OCI-LY1 (cell line): ENCODE results near the gene SLC29A1.

ENCODE experiments used
- EZH2 ChIP-seq: fragments of 200-600 bp; sonication (generic), shearing (Covaris generic); IDR thresholded peaks from 2 replicates; pipeline ENCODE4 v1.8.0; 2017; ENCODE audit warnings: borderline replicate concordance, mixed run types, mild to moderate bottlenecking, antibody characterized with exemption, low read length, moderate library complexity, mixed read lengths
- TF ChIP-seq, protein P1 (sequence below): fragments of 200-600 bp; sonication (generic), shearing (Covaris generic); IDR thresholded peaks from 2 replicates; pipeline ENCODE4 v1.5.1; 2017; ENCODE audit warnings: mild to moderate bottlenecking, antibody characterized with exemption, low read length, moderate library complexity, mixed read lengths

GRCh38 chr6:44221961-44222335 lies 1.4 kb upstream of the SLC29A1 start:
- no peak for TF ChIP-seq EZH2
- TF ChIP-seq, protein P1, sequence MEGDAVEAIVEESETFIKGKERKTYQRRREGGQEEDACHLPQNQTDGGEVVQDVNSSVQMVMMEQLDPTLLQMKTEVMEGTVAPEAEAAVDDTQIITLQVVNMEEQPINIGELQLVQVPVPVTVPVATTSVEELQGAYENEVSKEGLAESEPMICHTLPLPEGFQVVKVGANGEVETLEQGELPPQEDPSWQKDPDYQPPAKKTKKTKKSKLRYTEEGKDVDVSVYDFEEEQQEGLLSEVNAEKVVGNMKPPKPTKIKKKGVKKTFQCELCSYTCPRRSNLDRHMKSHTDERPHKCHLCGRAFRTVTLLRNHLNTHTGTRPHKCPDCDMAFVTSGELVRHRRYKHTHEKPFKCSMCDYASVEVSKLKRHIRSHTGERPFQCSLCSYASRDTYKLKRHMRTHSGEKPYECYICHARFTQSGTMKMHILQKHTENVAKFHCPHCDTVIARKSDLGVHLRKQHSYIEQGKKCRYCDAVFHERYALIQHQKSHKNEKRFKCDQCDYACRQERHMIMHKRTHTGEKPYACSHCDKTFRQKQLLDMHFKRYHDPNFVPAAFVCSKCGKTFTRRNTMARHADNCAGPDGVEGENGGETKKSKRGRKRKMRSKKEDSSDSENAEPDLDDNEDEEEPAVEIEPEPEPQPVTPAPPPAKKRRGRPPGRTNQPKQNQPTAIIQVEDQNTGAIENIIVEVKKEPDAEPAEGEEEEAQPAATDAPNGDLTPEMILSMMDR, result no peak
